Suprapubic skin (tissue), 4 donors: ENCODE data around the gene MAP3K13.

ENCODE experiments used
- EP300 ChIP-seq: sonication (generic); formaldehyde crosslinking; IDR thresholded peaks from one replicate; pipeline ENCODE4 v1.6.1; 2017; ENCODE audit warnings: antibody characterized with exemption
- POLR2A ChIP-seq, 2 donors: fragments of 450-650 bp; IDR thresholded peaks; one replicate each; pipeline ENCODE4 v1.6.1; 2017; ENCODE audit warnings: antibody characterized with exemption in 2 of 2, mild to moderate bottlenecking in 2 of 2, moderate library complexity in 2 of 2
- POLR2AphosphoS5 ChIP-seq, 3 donors: sonication (generic); formaldehyde crosslinking; IDR thresholded peaks; one replicate each; pipeline ENCODE4 v1.6.1; 2017; ENCODE audit warnings: antibody characterized with exemption in 3 of 3
- TF ChIP-seq, protein P1 (sequence below), 2 donors: fragments of 200-600 bp in 1 of 2; fragments of 450-650 bp in 1 of 2; sonication (generic) in 1 of 2; IDR thresholded peaks; one replicate each; pipeline ENCODE4 v1.5.1; 2016 to 2019; ENCODE audit warnings: antibody characterized with exemption in 2 of 2, mild to moderate bottlenecking in 1 of 2, moderate library complexity in 1 of 2

DNA sequence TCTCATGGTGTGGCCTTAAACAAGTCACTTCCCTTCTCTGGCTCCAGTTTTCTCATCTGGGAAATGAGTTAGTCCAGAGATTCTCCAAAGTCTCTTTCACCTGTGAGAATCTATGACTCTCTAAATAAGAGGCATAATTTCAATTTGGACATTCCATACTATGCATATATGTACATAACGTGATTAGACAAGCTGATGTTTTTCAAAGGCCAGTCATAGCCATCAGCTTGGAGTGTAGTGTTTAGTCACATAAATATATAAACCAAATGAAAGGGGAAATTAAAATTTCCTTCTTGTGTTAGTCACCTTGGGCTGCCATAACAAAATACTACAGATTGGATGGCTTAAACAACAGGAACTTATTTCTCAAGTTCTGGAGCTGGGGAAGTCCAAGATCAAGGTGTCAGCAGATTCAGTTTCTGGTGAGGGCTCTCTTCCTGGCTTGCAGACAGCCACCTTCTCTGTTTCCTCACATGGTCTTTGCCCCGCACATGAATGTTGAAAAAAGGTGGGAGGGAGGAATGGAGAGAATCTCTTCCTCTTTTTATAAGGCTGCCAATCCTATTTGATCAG, 116.5 kb downstream of the MAP3K13 start:
- TF ChIP-seq POLR2A (IDR thresholded peaks at IDR 0.05) = no peak
- TF ChIP-seq, protein P1, sequence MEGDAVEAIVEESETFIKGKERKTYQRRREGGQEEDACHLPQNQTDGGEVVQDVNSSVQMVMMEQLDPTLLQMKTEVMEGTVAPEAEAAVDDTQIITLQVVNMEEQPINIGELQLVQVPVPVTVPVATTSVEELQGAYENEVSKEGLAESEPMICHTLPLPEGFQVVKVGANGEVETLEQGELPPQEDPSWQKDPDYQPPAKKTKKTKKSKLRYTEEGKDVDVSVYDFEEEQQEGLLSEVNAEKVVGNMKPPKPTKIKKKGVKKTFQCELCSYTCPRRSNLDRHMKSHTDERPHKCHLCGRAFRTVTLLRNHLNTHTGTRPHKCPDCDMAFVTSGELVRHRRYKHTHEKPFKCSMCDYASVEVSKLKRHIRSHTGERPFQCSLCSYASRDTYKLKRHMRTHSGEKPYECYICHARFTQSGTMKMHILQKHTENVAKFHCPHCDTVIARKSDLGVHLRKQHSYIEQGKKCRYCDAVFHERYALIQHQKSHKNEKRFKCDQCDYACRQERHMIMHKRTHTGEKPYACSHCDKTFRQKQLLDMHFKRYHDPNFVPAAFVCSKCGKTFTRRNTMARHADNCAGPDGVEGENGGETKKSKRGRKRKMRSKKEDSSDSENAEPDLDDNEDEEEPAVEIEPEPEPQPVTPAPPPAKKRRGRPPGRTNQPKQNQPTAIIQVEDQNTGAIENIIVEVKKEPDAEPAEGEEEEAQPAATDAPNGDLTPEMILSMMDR (IDR thresholded peaks at IDR 0.05) = no peak
- TF ChIP-seq EP300 = no peak
- no peak for TF ChIP-seq POLR2AphosphoS5 (IDR thresholded peaks at IDR 0.05)
